Hematopoietic multipotent progenitor cell treated with erythropoietin and hydrocortisone succinate and interleukin-3 and kit ligand, for 6 days (in vitro differentiated cells): Measurements from ENCODE around the gene PAQR9.
A peak's percentile ranks its signal among the peaks of the same experiment; 100 is the strongest.
"Not testable (repeated sequence)": the region's sequence is repeated elsewhere in the genome, so short reads cannot be mapped to it uniquely, and the experiment has no call there.

Experiments
- DNase-seq: peaks from one replicate; pipeline ENCODE4 v3.0.0-alpha.2; 2015

PAQR9 gene, protein sequence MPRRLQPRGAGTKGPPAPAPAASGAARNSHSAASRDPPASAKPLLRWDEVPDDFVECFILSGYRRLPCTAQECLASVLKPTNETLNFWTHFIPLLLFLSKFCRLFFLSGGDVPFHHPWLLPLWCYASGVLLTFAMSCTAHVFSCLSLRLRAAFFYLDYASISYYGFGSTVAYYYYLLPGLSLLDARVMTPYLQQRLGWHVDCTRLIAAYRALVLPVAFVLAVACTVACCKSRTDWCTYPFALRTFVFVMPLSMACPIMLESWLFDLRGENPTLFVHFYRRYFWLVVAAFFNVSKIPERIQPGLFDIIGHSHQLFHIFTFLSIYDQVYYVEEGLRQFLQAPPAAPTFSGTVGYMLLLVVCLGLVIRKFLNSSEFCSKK

DNA sequence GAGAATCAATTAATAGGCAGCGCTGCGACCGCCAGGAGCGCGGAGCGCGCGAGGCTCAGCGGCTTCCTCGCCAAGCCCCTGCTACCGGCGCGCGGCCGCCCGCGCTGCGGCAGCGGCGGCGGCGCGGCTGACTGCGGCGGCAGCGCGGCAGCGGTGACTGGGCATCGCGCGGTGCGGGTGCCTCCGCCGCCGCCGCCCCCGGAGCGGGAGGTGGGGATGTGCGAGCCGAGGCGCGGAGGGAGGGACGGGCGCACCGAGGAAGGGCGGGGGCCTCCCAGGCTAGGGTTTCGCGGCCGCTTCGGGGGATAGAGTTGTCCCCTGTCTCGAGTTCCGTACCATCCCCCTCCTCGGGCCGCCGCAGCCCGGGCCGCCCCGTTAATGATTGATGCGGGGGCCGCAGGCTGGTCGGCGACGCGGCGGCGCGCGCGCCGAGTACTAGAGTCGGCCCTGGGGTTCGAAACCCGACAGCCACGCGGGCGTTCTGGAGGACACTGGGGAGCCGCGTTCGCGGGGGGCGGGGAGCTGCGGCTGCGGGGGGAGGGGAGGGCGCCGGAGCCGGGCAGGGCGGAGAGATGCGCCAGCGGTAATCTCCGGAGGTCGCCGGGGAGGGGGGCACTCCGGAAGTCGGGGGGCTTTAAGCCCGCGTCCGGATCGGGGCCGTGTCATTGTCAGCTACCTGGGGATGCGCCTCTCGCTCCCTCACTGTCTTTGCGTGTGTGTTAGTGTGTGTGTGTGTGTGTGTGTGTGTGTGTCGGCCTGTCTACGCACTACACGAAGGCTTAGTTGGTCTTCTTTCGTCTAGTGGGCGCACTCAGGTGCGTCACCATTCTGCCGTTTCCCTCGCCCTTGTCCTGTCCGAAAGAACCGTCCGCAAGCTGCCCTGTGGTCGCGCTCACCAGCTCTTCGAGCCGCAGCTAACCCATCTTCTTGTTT is at the start of gene PAQR9:
Gene PAQR9 (minus strand): TSS at position 159 of the 933 bp plus-strand sequence. CDS start 338 bp downstream, outside the sequence.
- DNase-seq, result peak; percentile 52

DNA sequence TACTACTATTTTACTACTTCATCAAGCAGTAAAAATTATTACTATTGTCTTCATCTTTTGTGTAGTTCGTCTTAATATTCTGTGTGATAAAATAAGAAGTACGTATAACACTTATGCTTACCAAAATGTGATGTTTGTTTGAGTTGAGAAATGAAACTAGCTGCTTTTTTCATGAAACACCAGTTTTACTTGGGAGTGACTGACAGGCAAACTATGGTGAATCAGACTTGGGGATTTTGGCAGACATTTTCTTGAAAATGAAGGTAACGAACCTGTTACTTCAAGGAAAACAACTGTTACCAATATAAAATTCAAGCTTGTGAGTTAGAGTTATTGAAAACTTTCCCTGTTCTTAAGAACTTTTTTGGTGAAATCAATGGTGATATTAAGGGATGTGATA is 48.2 kb upstream of the PAQR9 start:
- DNase-seq, result no peak

DNA sequence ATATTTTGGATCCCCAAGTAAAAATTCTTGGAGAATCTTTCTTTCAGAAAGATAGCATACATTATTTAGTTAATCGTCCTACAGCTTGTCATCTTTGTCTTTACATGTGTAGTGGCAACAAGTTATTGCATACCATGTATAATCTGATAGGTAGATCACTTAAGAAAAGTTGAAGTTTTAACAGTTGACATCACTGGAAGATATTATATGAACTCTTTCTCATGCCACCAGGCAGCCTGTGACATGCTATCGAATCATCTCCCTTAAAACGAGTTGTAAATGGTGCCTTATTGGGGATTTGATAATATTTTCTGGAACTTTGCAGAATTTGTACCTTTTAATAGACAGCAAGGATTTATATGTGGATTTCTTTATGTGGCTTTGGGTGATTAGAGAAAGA is 46.5 kb upstream of the PAQR9 start:
- DNase-seq, result no peak

DNA sequence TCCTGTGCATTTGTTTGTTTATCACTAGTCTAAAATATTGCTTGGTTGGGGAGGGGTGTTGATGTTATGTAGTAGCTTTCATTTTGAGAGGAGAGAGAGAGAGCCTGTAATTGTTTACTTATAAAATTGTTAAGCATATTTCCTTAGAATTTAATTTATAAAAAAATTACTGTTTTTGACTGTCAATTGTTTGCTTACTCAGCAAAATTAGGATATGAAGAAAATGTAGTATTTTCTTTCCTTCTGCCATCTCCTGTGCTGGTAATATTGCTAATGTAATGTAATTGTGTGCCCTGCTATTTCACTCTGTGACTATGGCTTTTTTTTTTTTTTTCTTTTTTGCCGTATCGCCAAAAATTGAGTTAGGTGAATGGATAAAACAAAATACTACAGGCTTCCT is 41.3 kb upstream of the PAQR9 start:
- no peak for DNase-seq

DNA sequence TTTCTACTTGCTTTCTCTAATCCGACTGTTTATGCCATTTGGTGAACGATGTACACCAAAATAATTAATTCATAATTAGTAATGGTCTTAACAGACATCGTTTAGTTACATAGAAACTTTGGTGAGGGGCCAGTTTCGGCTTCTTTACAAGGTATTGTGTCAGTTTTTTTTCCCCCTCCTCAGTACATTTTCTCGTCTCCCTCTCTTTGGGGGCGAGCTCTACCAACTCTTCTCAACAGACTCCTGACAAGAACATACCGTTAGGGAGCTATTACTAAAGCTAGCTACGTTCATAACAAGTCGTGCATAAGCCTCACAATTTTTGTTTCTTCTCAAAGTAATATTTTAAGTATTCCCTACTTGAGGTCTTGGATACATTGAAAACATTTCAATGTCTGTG is 39.3 kb upstream of the PAQR9 start:
- DNase-seq, result no peak

DNA sequence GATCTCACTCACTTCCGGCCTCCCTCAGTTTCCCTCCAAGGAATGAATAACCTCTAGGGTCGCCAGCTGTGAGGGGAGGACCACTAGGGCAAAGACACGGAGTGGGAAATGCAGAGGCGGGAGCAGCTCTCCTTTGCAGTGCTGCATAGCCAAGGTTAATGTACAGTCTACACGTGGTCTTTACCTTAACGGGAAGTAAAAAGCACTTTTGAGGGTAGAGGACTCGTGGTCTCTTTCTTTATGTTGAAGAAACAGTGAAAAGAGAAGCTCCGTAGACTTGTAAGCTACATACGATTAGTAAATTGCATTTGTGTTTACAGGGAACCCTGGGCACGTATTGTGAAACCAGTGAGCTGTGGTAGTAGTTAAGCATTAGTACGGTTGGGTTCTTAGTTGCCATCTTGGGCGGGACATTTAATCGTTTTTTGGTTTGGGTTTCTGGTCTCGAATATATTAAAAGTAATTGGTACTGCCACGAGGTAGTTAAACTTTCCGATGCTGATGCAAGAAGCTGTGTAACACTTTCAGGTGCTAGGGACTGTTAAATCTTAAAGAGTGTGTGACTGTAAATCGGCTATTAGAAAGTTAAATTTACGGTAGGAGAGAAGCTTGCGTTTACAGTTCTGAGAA is 38.7 kb upstream of the PAQR9 start:
- DNase-seq, result peak; percentile 75

DNA sequence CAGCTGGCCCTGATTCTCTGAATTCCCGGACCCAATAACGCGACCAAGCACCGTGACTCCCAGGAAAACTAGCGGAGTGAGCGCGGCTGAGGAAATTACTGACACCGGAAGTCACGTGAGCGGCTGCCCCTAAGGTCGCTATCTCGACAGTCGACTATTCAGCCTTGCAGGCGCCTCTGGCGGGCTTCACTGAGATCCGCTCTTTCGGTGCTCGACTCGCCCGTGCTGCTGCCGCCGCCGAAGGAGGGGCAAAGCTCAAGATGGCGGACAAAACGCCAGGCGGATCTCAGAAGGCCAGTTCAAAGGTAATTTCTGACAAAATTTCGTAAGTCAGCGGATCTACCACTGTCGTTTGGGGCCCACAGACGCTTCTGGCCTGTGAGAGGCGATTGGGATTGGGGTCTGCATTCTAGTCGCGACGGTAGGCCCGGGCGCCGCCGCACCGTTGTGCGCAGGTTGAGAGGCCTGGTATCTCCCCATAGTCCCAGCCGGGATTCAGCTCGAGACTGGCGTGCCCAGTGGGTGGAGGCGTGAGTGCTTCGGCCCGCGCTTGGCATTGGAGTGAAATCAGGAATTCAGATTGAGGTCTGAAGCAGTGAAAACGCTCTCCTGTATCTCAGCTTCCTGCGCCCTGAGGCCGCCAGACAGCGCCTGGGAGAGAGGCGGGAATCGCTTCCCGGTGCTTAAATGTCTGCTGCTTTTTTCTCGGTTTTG is 38.1 kb upstream of the PAQR9 start, which contains the start of gene U2SURP:
Gene U2SURP (plus strand): TSS at position 202 of the 714 bp plus-strand sequence. CDS start 59 bp downstream, at position 261.
- peak; percentile 99 for DNase-seq

DNA sequence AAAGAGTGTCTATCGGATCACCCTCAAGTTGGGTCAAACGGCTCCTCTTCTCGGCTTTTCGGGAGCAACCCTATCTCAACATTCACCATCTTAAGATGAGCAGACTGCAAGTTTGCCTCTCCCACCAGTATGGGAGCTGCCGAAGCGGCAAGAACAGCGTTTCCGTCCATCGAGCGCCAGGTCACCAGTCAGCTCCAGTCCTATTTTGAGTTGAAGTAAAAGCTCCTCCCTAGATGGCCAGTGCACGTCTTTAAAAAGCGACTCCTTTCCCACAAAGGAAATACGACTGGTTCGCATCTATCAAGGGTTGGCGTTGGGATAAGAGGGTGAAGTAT is 37.5 kb upstream of the PAQR9 start:
- DNase-seq, result no peak

DNA sequence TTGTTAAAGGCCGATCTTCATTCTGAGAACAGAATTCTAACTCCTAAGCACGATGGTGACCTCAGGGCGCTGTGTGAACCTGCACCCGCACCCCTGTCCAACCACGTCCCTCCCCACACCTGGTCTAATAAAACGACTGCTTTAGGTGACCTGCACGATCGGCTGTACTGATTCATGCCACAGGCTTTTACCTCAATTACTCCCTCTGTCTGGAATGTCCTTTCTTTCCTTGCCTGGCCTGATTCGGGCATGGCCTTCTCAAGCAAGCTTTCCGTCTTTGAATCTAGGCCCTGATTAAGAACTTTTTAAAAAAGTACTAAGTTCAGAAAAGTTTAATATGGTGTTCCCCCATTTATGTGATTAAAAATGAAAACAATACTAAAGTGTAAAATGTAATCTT is 37.1 kb upstream of the PAQR9 start:
- DNase-seq, result peak; percentile 25

DNA sequence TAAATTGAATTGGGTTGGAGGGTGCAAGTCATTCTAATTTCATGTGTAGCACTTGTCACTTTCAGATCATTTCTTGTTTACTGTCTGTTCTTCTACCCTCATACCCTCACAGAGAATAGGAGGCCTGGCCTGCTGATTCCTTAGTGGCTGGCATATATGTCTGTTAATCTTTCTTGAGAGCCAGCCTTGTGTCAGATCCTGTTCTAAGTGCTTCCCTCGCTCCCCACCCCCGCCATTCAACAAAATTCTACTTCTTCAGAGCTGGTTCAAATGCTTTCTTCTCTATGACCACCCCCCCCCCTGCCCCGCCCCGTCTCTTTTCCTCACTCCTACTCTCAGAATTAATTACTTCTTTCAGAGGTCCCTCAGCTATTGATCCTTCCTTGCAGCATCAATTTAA is 36.4 kb upstream of the PAQR9 start:
- DNase-seq, result peak; percentile 43

DNA sequence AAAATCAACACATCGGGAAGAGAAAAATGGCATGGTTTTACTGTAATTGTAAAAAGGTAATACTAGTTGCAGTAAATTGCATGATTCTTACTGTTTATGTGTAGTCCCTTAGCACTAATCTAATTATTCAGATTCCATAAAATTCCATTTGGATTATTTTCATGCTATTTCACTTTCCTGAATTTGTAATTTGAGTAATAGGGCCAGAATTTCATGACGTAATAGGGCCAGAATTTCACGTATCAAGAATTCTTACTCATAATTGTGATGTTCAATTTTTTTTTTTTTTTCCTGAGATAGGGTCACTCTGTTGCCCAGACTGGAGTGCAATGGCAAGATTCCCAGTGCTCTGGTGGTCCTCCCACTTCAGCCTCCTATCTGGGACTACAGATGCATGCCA is 35.0 kb upstream of the PAQR9 start:
- no peak for DNase-seq

DNA sequence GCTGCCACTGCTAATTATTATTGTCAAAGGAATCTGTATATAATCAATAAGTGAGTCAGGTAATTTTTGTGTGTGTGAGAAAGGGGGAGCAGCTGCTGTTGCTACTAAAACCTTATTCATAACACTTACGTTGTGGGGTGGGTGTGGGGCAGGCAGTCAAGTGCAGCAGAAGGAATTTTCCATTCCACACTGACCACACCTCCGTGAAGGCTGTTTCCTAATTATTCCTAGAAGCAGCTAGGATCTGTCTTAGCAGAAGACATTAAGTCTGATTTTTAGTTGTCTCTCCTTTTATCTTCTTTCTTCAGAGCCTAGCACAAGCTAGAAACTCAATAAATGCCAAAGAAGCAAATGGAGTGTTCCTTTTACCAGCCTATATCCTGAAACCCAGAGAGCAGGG is 33.9 kb upstream of the PAQR9 start:
- DNase-seq, result no peak

DNA sequence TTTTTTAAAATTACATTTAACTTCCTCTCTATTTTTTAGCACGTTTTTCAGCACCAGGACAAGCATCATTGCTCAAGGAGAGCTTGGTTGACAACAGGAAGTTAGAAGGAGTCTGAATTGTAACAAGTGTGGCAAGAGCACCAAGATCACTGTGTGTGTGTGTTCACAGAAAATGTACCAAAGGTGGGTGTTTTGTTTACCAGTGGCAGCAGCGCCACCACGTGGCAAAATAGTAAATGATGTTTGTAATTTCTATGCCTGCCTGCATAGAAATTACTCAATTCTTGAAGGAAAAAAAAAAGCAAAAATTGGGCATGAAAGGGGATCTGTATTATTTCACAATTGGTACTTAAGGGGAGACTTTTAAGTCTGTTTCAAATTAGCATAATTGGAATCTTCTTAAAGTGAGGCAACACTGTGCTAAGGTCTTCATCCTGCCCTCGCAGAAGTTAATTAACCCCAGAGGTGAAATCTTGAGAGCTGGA is 30.5 kb upstream of the PAQR9 start:
- DNase-seq, result peak; percentile 91

DNA sequence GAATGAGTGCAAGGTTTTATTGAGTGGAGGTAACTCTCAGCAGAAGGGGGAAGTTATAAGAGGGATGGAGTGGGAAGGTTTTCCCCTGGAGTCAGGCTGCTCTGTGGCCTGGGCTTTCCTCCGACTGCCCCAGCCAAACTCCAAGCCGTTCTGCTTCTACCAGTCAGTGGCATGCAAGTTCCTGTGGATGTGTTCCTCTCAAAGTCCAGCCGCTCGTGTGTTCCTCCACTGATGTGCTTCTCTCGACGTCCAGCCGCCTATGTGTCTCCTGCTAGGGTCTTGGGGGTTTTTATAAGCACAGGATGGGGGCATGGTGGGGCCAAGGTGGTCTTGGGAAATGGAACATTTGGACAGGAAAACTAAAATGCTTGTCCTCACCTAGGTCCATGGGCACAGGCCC is 28.8 kb upstream of the PAQR9 start:
- DNase-seq, result no peak

DNA sequence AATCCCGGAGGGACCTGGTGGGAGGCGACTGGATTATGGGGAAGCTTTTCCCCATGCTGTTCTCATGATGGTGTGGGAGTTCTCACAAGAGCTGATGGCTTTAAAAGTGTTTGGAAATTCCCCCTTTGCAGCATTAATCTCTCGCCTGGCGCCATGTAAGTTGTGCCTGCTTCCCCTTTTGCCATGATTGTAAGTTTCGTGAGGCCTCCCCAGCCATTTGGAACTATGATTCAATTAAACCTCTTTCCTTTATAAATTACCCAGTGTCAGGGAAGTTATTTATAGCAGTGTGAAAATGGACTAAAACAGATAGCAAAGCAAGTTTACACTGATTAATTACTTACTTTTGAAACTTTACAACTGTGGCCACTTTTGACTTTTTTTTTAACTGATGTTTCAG is 27.2 kb upstream of the PAQR9 start:
- DNase-seq, result no peak

DNA sequence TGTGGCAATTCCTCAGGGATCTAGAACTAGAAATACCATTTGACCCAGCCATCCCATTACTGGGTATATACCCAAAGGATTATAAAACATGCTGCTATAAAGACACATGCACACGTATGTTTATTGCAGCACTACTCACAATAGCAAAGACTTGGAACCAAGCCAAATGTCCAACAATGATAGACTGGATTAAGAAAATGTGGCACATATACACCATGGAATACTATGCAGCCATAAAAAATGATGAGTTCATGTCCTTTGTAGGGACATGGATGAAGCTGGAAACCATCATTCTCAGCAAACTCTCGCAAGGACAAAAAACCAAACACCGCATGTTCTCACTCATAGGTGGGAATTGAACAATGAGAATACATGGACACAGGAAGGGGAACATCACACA is 25.4 kb upstream of the PAQR9 start:
- not testable (repeated sequence) for DNase-seq

DNA sequence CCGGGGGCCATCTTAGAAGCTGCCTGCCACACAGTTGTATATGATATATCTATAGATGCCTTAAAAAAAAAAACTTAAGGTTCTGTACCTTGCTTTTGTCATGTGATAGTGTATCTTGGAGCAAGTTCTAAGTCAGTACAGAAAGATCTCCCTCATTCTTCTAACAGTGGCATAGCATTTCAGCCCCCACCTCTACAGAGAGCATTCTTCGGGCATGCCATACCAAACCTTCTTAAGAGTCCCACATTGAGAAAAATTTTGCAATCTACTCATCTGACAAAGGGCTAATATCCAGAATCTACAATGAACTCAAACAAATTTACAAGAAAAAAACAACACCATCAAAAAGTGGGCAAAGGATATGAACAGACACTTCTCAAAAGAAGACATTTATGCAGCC is 24.7 kb upstream of the PAQR9 start:
- not testable (repeated sequence) for DNase-seq

DNA sequence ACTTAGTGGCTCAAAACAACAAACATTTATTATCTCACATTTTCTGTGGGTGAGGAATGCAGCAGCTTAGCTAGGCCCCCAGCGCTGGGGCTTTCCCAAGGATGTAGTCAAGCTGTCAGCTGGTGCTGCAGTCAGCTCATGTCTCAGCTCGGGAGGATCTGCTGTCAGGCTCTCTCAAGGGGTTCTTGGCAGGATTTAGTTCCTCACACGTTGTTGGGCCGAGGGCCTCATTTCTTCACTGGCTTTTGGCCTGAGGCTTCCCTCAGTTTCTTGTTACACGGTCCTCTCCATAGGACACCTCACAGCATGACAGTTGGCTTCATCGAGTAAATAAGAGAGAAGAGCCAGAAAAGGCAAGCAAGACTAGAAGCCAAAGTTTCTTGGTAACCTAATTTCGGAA is 24.2 kb upstream of the PAQR9 start:
- DNase-seq, result no peak

DNA sequence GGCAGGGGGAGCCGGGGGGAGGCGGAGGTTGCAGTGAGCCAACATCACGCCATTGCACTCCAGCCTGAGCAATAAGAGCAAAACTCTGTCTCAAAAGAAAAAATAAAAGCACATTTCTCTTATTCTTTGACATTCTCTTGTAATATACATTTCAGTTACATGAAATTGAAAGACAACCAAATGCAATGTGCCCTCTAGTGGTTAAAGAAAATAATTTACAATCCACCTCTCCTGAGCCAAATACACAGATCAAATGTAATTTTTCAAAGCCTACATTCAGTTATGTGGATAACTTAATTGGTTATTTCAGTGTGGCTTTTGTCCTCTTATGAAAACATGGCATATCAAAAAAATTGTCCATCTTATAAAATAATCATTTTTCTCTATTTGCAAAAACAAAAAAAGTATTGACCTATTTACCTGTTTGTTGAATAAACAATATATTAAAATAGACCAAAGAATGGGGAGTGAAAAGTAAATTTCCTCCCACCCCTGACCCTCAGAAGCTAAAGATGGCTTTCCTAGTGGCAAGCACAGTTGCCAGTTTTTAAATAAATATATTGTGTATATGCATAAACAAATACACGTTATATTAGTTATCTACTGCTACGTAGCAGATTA is 23.7 kb upstream of the PAQR9 start:
- peak; percentile 90 for DNase-seq

DNA sequence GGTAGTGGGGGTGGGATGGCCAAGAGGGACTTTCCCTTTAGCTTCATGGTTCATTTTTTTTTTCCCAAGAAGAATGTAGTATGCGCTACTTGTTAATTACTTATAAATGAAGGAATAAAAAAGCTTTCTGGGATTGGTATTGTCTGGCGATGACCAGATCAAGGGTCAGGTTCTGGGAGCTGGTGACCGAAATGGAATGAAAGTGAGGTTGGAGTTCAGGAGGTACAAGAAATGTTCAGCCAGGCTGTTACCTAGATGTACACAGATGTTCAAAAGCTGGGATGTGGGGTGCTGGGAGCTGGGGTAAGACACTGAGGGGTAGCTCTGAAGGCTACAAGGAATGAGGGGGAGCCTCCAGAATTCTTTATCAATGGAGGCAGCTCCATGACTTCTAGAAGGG is 20.8 kb upstream of the PAQR9 start:
- DNase-seq, result no peak

DNA sequence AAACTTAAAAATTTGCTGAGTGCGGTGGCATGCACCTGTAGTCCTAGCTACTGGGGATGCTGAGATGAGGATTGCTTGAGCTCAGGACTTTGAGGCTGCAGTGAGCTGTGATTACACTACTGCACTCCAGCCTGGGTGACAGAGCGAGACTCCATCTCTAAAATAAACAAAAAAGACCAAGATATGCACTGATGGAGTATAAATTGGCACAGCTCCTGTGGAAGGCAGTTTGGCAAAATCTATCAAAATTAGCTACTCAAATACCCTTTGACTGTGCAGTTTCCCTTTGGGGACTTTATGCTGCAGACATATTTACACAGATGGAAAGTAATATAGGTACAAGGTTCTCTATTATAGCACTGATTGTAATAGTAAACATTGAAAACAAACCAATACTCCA is 19.8 kb upstream of the PAQR9 start:
- no peak for DNase-seq
